ENCODE results near the gene DNAJC17. TPM values are rescaled to one million over a fixed set of nuclear protein-coding genes. Genes with fewer than 3 reads are reported as not detected.

DNAJC17 gene
- total RNA-seq, 1 donor from 2014 or later, result 25.8 TPM

DNA sequence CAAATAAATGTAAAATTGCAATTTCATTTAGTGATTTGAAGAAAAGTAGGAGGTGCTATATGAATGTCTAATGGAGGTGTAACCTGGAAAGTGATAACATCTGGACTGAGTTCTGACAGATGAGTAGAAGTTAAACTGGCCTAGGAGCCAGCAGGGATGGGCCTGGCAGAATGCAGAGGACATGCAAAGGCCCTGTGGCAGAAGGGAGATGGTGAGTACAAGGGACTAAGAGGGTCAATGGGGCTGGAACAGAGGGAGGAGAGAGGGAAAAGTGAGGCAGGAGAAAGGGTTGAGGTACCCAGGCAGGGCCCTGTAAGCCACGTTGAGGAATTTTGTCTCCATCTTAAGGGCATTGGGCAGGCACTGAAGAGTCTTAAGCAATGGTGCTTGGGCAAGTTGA is 24.6 kb upstream of the DNAJC17 start:
- no peak for DNase-seq (ENCODE audit: low spot score)

DNA sequence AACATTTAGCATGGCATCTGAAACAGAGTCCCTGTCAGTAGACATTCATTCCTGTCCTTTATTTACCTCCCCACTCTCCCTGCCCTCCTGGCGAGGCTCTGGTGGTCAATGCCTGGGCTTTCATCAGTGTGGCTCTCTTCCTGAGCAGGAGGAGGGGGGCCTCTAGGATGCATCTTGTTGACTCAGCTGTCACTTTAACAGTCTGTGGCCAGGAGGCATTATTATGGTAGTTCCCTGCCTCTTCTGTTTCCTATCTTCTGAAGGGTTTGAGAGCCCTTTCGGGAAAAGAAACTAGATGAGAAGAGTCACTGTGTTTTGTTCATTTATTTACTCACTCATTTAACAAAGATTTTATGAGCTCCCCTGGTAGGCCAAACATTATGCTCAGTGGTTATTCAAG is 23.6 kb upstream of the DNAJC17 start:
- no peak for DNase-seq (ENCODE audit: low spot score)

DNA sequence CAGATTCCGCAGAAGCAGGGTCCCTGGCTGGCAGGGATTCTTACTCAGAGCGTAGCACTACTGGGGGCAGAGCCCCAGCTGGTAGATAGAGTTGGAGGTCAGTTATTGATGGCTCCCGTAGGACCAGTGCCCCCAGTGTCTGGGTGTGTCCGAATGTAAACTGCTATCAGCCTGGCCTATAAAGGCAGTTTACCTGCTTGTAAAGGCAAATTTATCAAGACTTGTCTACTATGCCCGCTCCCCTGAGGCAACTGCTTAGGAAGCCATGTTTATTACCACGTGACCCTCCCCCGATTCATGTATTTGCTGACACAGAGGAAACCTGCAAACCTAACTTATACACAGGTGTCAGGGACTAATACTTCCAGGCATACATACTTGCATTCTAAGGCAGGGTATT is 21.8 kb upstream of the DNAJC17 start:
- DNase-seq (ENCODE audit: low spot score), result no peak

DNA sequence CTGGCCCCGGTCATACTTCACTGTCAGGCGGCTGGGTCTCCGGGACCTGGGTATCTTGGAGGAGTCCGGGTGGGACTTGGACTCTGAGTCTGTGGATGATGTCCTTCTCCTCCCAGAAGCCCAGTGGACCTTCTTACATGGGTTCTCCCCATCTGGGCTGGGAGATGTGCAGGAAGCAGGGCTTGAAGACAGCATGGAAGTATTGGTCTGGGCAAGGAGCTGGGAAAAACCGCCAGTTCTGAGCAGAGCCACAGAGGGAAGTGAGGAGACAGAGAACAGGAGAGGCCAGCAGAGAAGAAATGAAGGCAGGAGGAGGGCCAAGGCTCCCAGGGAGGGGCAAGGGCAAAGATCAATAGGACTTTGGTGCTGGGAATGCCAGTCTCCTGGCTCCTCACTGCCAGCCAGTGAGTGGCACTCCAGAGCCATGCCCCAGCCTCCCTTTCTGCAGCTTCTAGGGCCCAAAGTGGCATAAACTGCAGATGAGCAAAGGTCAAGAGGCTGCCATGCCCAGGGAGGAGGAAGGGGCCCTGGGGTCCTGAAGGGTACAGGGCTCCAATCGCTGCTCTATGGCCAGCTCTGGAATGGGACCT is 21.3 kb upstream of the DNAJC17 start, which contains the start of gene PPP1R14D:
PPP1R14D (minus strand) TSS at position 262 of the 590 bp plus-strand sequence; CDS start at position 195, 67 bp downstream.
- no peak for DNase-seq (ENCODE audit: low spot score)

DNA sequence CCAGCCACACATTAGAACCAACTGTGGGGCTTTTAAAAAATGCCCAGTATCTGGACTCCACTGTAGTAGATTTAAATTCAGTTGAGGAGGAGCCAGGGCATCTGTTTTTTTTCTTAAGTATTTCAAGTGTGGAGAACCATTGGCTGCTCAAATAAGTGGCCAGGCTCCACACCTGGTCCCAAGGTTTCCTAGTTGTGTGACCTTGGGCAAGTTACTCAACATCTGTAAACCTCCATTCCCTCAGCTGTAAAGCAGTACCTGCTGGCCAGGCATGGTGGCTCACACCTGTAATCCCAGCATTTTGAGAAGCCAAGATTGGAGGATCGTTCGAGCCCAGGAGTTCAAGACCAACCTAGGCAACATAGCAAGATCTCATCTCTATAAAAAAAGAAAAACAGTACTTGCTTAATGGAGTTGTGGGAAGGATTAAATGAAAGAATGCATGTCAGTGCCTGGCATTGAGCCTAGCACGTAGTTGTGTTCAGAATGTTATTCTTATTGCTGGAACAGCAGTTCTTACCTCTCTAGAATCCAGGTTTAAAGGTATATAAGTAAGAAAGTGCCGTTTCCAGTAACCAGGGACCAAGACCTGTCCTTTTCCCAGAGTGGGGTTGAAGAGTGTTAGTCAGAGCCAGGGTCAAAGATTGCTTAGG is 19.3 kb upstream of the DNAJC17 start:
- no peak for DNase-seq (ENCODE audit: low spot score)

DNA sequence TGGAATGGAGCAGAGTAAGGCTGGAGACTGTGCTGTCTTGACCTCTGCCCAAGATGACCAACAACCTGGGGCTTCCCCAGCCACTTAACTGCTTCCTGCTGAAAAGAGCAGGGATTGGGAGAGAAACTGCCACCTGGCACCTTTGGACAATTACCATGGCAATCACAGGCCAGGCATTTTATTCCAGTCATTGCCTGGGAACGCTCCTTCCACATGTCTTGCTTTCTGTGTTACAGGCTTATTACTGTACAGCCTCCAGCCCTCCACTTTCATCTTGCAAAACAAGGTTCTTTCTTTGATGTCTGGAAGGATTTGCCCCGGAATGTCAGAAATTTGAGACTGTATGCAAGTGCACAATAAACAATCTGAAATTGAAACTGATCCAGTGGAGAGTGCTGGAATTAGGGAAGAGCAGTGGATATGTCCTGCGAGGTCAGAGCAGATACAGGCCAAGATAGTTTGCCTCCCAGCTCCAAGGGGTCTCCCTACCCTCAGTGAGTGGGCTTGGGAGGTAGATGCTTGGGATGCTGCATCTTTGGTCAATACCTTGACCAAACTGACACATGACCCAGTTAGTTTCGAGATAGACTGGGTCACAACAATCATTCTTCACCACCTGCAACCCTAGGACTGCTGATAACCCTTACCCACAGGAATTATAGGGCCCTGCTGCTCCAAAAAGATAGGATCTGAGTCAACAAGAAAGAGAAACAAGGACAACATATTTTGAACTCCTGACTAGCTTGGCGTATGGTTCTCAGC is 18.6 kb upstream of the DNAJC17 start:
- DNase-seq (ENCODE audit: low spot score), result no peak

DNA sequence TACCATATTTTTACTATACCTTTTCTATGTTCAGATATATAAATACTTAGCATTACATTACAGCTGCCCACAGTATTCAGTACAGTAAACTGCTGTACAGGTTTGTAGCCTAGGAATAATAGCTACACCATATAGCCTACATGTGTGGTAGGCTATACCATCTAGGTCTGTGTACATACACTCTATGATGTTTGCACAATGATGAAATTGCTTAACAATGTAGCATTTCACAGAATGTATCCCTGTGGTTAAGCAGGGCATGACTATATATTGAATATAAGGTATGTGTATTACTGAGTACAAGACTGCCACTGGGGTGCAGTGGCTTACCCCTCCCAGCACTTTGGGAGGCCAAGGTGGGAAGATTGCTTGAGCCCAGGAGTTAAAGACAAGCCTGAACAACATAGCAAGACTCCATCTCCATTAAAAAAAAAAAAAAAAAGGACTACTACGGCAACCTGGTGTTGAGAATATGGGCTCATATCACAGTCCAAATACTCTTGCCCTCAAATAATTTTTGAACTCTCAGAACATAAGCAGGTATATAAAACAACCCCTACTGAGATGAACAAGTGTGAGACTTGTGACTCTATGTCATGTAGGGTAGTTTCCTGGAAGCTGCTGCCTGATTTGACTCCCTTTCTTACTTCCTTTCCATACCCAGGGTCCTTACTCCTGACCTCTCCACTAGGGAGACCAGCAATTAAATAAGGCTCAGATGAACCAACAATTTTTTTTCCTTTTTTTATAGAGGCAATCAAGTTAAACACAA is 16.5 kb upstream of the DNAJC17 start:
- DNase-seq (ENCODE audit: low spot score), result no peak

DNA sequence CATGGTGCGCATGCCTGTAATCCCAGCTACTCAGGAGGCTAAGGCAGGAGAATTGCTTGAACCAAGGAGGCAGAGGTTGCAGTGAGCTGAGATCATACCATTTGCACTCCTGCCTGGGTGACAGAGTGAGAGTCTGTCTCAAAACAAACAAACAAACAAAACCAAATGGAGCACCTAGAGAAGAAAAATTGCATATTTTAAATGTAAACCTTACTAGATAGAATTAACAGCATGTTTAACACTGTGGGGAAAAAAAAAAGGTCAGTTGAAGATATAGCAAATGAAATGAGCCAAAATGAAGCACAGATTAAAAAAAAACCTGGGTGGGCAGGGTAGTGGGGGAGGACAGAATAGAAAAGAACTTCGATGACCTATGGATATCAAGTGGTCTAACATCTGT is 13.9 kb upstream of the DNAJC17 start:
- no peak for DNase-seq (ENCODE audit: low spot score)

DNA sequence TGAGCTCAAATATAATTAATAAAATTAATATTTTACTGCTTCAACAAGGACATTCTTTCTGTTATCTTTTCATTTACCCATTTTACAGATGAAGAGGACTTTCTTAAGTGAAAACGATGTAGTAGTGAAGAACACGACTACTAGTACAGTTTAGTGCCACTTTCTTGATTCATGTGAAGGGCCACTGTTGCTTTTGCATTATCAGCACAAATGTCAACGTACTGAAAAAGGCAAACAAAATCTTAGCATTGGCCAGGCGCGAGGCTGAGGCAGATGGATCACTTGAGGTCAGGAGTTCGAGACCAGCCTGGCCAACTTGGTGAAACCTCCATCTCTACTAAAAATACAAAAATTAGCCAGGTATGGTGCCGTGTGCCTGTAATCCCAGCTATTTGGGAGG is 11.8 kb upstream of the DNAJC17 start:
- no peak for DNase-seq (ENCODE audit: low spot score)

DNA sequence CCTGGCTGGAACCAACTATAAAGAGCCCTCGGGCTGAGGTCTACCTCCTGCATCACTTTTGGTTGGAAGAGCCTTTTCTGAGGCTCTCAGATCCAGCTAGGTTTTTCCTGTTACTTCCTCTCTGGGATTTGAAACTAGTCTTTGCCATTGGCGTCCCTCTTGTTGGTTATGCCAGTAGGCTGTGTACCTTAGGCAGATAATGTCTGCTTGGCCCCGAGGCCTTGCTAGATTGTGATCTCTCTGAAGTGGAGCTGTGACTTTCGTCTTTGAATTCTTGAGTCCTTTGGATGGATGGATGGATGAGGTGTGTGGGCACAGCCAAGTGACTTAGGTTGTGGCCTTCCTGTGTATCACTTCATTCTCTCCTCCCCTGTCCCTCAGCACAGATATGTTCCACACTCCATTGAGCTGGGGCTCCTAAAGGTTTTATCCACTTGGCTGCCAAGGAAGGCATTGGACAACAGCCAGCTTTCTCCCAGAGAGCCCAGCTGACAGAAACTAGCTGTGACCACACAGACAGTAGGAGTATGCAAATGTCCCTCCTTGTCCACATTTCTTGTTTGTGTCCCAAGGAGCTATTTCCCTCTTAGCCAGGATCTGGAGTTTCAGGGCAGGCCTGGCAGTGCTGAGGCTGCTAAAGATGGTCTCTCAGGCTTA is 7.9 kb upstream of the DNAJC17 start:
- no peak for DNase-seq (ENCODE audit: low spot score)

DNA sequence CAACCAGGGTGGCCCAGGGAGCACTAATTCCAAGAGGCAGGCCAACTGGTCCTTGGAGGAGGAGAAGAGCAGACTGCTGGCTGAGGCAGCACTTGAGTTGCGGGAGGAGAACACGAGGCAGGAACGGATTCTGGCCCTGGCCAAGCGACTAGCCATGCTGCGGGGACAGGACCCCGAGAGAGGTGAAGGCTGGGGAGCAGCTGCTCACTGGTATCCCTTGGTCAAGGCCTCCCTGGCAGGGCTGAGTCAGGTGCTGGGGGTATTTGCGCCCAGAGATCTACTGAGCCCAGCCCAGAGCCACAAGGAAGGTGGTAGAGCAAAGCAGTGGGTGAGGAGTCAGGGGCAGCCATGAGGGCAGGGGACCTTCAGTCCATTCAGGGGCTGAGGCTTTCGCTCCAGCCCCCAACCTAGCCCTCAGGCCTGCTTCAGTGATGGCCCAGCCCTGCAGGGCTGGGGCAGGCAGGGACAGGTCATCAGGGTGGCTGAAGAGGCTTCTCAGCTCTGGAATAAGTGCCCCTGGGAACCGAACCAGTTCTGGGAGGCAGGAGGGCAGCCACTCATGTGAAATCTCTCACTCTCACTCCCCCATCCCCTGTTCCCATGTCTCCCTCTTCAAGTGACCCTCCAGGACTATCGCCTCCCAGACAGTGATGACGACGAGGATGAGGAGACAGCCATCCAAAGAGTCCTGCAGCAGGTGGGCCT is 5.6 kb upstream of the DNAJC17 start:
- DNase-seq (ENCODE audit: low spot score), result no peak

DNA sequence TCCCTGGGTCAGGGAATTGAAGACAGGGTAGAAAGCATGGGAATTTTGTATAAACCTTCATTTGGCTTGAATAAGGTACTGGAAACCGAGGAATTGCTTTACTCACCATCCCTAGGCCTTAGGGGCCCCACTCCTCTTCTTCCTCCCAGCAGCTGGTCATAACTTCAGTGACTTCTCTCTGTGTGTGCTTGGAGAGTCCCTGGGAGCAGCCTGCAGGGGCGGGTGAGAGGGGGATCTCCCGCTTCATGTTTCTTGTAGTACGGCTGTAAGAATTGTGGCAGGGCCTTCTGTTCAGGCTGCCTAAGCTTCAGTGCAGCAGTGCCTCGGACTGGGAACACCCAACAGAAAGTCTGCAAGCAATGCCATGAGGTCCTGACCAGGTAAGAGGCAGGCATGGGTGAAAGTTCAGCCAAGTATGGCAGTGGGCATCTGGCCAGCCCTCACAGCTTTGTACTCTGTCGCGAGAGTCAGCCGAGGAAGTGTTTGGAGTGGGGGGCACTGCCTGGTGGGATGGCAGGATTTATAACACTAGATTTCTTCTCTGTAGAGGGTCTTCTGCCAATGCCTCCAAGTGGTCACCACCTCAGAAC is 1.7 kb upstream of the DNAJC17 start:
- DNase-seq (ENCODE audit: low spot score), result no peak

DNA sequence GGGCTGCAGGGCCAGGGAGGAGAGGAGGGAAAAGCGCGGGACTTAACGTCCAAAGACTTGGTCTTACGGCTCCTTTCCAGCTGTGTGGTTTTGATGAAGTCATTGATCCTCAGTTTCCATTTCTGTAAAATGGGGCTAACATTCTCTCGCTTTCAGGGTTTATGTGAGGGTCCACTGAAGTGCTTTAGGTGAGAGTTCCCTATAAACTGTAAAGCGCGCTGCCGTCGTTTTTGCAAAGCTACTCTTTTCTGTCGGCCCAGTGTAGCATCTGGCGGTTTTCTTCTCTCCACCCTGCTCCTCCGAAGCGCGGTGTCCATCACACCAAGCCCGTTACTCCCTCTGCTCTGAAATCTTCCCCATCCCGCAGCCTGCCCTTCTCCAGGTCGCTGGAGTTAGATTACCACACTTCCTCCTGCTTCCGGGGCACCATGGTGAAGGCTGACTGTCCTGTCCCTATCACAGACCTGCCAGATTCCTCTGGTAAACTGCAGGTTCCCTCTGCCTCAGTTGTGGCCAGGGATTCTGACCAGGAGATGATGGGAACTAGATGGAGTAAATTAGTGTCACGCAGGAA is 702 bp upstream of the DNAJC17 start:
- no peak for DNase-seq (ENCODE audit: low spot score)

DNA sequence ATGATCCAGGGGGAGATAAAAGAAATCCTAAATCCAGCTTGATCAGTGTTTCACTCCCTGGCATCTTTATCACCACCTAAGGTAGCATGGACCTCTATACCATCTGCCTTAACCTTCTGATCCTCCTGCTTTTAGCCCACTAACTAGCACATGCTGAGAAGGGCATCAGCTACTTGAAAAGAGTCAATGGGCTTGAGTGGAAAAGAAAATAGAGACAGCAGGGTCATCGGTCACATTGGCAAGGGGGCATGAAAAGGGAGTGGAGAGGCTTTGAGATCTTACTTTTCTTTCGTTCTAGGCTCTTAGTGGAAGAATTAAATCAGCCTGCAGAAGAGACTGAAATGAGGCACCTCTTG is 623 bp downstream of the DNAJC17 start:
- DNase-seq (ENCODE audit: low spot score), result no peak

DNA sequence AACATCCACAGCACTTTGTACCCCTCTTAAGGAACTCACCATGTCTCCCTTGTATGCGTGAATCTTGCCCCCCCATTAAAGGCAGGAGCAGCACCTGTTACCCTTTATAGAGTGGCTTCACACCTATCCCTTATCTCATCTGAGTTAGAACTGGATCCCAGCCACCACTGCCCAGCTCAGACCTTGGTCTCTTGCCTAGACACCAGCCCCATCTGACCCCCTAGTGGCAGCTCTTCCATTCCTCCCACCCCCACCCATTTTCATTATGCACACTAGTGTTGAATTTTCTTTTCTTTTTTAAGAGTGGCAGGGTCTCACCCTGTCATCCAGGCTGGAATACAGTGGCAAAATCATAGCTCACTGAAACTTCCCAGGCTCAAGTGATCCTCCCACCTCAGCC is 3.6 kb downstream of the DNAJC17 start:
- no peak for DNase-seq (ENCODE audit: low spot score)

DNA sequence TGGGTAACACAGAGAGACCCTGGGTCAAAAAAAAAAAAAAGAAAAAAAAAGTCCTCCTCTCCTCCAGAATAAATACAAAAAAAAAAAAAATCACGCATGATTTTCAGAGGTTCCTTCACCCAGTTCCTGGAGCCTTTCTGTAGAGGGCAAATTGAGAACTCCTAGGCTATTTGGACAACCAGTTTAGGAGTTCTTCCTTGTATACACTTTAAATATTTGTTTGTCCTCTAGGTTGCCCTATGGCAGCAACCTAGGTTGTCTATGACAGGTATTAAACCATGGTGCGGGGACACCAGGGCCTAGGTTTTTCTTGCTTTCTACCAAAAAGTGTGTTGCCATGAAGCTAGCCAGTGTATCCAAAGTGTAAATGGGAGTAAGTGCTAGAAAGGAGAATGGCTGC is 4.2 kb downstream of the DNAJC17 start:
- DNase-seq (ENCODE audit: low spot score), result no peak

DNA sequence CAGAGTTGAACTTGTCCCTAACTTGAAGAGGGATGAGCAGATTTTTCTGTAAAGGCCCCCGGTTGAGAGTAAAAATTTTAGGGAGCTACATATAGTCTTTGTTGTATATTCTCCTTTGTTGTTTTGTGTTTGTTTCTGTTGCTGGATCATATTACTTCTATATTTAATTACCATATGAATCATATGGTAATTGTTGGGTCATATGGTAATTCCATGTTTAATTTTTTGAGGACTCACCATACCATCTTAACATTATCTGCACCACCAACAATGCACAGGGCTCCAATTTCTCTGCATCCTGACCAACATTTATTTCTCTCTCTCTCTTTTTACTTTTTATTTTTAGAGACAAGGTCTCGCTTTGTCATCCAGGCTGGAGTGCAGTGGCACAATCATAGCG is 7.8 kb downstream of the DNAJC17 start:
- DNase-seq (ENCODE audit: low spot score), result no peak

DNA sequence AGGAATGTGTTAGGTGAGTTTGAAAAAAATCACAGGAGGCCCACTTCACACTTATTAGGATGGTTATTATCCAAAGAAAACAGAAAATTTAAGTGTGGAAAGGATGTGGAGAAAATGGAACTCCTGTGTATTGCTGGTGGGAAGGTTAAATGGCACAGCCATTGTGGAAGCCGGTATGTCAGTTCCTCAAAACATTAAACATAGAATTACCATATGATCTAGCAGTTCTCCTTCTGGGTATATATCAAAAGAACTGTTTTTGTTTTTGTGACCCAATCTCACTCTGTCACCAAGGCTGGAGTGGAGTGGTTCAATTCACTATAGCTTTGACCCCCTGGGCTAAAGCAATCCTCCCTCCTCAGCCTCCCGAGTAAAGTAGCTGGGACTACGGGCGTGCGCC is 10.8 kb downstream of the DNAJC17 start:
- no peak for DNase-seq (ENCODE audit: low spot score)

DNA sequence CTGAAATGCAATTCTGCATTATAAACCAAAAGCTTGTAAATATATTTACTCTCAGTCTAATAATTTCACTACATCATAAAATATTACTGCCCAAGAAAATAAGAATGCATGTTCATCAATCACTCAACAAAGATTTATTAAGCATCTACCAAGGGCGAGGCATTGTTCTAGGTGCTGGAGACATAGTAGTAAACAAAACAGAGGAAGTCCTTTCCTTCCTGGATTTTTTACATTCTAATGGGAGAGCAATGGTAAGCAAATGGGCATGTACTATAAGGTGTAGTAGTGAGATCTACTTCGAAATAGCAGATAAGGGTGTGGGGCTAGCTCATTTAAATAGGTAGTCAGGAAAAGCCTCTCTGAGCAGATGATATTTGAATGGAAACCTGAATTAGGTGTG is 11.2 kb downstream of the DNAJC17 start:
- no peak for DNase-seq (ENCODE audit: low spot score)
